ENCODE measurements around the gene ERI3. TPM values are rescaled to one million over a fixed set of nuclear protein-coding genes. Genes with fewer than 3 reads are reported as not detected.

ERI3 gene
- polyA plus RNA-seq, 3 donors: 26.4 to 35.0 (median 26.6) TPM

DNA sequence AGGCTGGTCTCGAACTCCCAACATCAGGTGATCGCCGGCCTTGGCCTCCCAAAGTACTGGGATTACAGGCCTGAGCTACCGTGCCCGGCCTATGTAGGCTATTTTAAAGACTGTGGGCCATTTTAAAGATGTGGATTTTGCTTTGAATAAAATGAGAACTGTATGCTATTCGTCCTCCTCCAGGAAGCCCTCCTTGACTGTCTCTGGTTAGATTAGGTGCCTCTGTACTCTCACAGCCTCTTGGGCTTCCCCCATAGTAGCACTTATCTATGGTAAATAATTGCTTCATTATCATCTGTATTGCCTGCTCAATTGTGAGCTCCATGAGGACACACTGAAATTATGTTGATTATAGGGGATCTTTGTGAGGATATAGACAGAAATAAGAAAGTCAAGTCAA is 20.5 kb upstream of the ERI3 start:
- Histone ChIP-seq H3K9ac (ENCODE audit: insufficient read depth, low read length, poor library complexity, severe bottlenecking) (no peak overlapping the region), H3K27me3 (ENCODE audit: control insufficient read depth in 2 of 2, insufficient read depth in 2 of 2, low read length in 2 of 2) (no peaks in the 10 kb centered on the region), H3K9me3 (replicated peaks in 1 of 2; ENCODE audit: control insufficient read depth in 1 of 2, insufficient read depth in 1 of 2, low read length in 2 of 2) (no peaks in the 10 kb centered on the region), H3K4me3 (replicated peaks in 1 of 3; ENCODE audit: low read depth in 2 of 3, low read length in 3 of 3) (no peak overlapping the region), H3K4me1 (ENCODE audit: control insufficient read depth in 1 of 2, insufficient read depth in 2 of 2, low read length in 2 of 2) (no peaks in the 10 kb centered on the region), H3K27ac (ENCODE audit: low read depth in 1 of 2, low read length in 2 of 2) (no peak overlapping the region), H2AFZ (ENCODE audit: insufficient read depth, low read depth, low read length, poor library complexity, severe bottlenecking) (no peak overlapping the region), H3K36me3 (replicated peaks in 1 of 2; ENCODE audit: control insufficient read depth in 1 of 2, insufficient read depth in 2 of 2, low read length in 2 of 2) (no peaks in the 10 kb centered on the region), H4K20me1 (ENCODE audit: insufficient read depth, low read length) (no peaks in the 10 kb centered on the region), H3K4me2 (replicated peaks; ENCODE audit: extremely low read depth, low read length, poor library complexity, severe bottlenecking) (no peak overlapping the region), H3K79me2 (ENCODE audit: insufficient read depth, low read length) (no peaks in the 10 kb centered on the region)
- TF ChIP-seq, protein P1, sequence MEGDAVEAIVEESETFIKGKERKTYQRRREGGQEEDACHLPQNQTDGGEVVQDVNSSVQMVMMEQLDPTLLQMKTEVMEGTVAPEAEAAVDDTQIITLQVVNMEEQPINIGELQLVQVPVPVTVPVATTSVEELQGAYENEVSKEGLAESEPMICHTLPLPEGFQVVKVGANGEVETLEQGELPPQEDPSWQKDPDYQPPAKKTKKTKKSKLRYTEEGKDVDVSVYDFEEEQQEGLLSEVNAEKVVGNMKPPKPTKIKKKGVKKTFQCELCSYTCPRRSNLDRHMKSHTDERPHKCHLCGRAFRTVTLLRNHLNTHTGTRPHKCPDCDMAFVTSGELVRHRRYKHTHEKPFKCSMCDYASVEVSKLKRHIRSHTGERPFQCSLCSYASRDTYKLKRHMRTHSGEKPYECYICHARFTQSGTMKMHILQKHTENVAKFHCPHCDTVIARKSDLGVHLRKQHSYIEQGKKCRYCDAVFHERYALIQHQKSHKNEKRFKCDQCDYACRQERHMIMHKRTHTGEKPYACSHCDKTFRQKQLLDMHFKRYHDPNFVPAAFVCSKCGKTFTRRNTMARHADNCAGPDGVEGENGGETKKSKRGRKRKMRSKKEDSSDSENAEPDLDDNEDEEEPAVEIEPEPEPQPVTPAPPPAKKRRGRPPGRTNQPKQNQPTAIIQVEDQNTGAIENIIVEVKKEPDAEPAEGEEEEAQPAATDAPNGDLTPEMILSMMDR (IDR thresholded peaks at IDR 0.05): no peak
- Mint-ChIP-seq H3K4me3 (no peak overlapping the region), H3K36me3 (no peaks in the 10 kb centered on the region), H3K27ac (no peak overlapping the region), H3K27me3 (ENCODE audit: low read depth in 3 of 3) (peaks cover 0 to 2% (median 0%) of the 10 kb centered on the region in 3 donors), H3K9me3 (no peaks in the 10 kb centered on the region), H3K4me1 (no peaks in the 10 kb centered on the region)
- DNase-seq: no peak
- 96% methylated on average over 4 of the region's 6 CpGs for WGBS (ENCODE audit: insufficient coverage)
- intact Hi-C loops (cut with micrococcal nuclease): loop anchor here in 1 of 2 donors (5.0 kb wide), 1 partner anchor 277 kb away; no protein-coding TSS in a partner anchor

DNA sequence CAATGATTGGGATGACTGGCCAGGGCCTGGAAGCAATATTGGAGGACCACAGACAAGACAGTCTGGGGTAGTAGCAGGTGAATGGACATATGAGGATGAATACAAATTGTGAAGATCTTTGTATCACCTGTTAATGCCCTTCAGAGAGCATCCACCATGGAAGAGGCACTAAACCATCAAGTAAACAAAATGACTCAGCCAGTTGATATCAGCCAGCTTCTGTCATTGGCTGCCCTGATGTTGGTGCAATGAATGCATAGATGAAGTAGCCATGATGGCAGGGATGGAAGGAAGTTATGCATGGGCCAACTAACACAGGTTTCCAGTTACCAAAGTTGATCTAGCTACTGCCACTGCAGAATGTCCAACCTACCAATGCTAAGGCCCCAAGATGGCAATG is 16.1 kb upstream of the ERI3 start:
- Histone ChIP-seq H3K27ac (ENCODE audit: low read depth in 1 of 2, low read length in 2 of 2) (no peak overlapping the region), H3K27me3 (ENCODE audit: control insufficient read depth in 2 of 2, insufficient read depth in 2 of 2, low read length in 2 of 2) (no peaks in the 10 kb centered on the region), H3K4me1 (ENCODE audit: control insufficient read depth in 1 of 2, insufficient read depth in 2 of 2, low read length in 2 of 2) (no peaks in the 10 kb centered on the region), H3K36me3 (replicated peaks in 1 of 2; ENCODE audit: control insufficient read depth in 1 of 2, insufficient read depth in 2 of 2, low read length in 2 of 2) (no peaks in the 10 kb centered on the region), H4K20me1 (ENCODE audit: insufficient read depth, low read length) (no peaks in the 10 kb centered on the region), H3K79me2 (ENCODE audit: insufficient read depth, low read length) (no peaks in the 10 kb centered on the region), H3K9me3 (replicated peaks in 1 of 2; ENCODE audit: control insufficient read depth in 1 of 2, insufficient read depth in 1 of 2, low read length in 2 of 2) (no peaks in the 10 kb centered on the region), H3K4me3 (replicated peaks in 1 of 3; ENCODE audit: low read depth in 2 of 3, low read length in 3 of 3) (no peak overlapping the region), H3K4me2 (replicated peaks; ENCODE audit: extremely low read depth, low read length, poor library complexity, severe bottlenecking) (no peak overlapping the region), H3K9ac (ENCODE audit: insufficient read depth, low read length, poor library complexity, severe bottlenecking) (no peak overlapping the region), H2AFZ (ENCODE audit: insufficient read depth, low read depth, low read length, poor library complexity, severe bottlenecking) (no peak overlapping the region)
- peaks cover 1% of the 10 kb centered on the region for H3K4me1 Mint-ChIP-seq
- intact Hi-C loops (cut with micrococcal nuclease): no loop called here
- H3K36me3 Mint-ChIP-seq: no peaks in the 10 kb centered on the region
- no peak for DNase-seq
- TF ChIP-seq, protein P1 (IDR thresholded peaks at IDR 0.05): no peak
- H3K27ac Mint-ChIP-seq: no peak overlapping the region
- no peaks in the 10 kb centered on the region for H3K9me3 Mint-ChIP-seq
- no peak overlapping the region for H3K4me3 Mint-ChIP-seq
- peaks cover 0 to 2% (median 2%) of the 10 kb centered on the region in 3 donors for H3K27me3 Mint-ChIP-seq (ENCODE audit: low read depth in 3 of 3)
